Left lung (tissue), 10 donors: ENCODE results near the gene VPS52. TPM values are rescaled to one million over a fixed set of nuclear protein-coding genes. Genes with fewer than 3 reads are reported as not detected.
A peak's percentile ranks its signal among the peaks of the same experiment; 100 is the strongest.

Experiments used
- ATAC-seq: fragments of 200-7000 bp; cut with Tn5 transposase; one replicate; pipeline ENCODE4 v1.9.1; 2020; ENCODE audit warnings: moderate library complexity
- DNase-seq, 4 donors: peaks; one replicate each; pipeline ENCODE4 v3.0.0-alpha.2; 2013 to 2020
- H3K27ac ChIP-seq, 2 donors: fragments of 200-600 bp; sonication (generic) in 1 of 2; one replicate each; pipeline versions ENCODE4 v1.5.0 to v1.8.0; 2020 to 2021
- H3K27me3 ChIP-seq, 2 donors: fragments of 200-600 bp; sonication (generic) in 1 of 2; one replicate each; pipeline versions ENCODE4 v1.5.0 to v1.8.0; 2020 to 2021
- H3K36me3 ChIP-seq, 2 donors: fragments of 200-600 bp; sonication (generic) in 1 of 2; one replicate each; pipeline versions ENCODE4 v1.5.0 to v1.8.0; 2020 to 2021
- H3K4me1 ChIP-seq, 2 donors: fragments of 200-600 bp; one replicate each; pipeline ENCODE4 v1.8.0; 2021
- H3K4me3 ChIP-seq, 2 donors: fragments of 200-600 bp; sonication (generic) in 1 of 2; one replicate each; pipeline versions ENCODE4 v1.5.0 to v1.8.0; 2020 to 2021; ENCODE audit warnings: mild to moderate bottlenecking in 1 of 2
- H3K9me3 ChIP-seq, 2 donors: fragments of 200-600 bp; sonication (generic) in 1 of 2; one replicate each; pipeline versions ENCODE4 v1.5.0 to v1.8.0; 2020 to 2021
- intact Hi-C, 2 donors: fragments of 100-400 bp; cut with DNase I; formaldehyde crosslinking; loops; one replicate each; pipeline versions ENCODE4 v1.11.2 to v1.14.2; 2022
- polyA plus RNA-seq, 6 donors: library from polyadenylated mRNA; unstranded; fragments of 120-200 nt; gene quantifications; one replicate each; pipeline ENCODE4 v1.2.1, GENCODE V29; 2013; ENCODE audit not compliant: insufficient read length in 6 of 6
- total RNA-seq, 2 donors: library from RNA; stranded (reverse); fragmentation: NEBNext Ultra II Directional; extraction: Animal tissue kit (Norgen Biotek cat#: 25700); gene quantifications; one replicate each; pipeline ENCODE4 v1.2.1, GENCODE V29; 2021
- TF ChIP-seq, protein P1 (sequence below), 2 donors: fragments of 200-600 bp; sonication (generic) in 1 of 2; IDR thresholded peaks; one replicate each; pipeline versions ENCODE4 v1.5.0 to v1.8.0; 2021; ENCODE audit warnings: antibody characterized with exemption in 2 of 2
- donor health status: DM: no; HTN: yes; CAD: no.
- donor health status: DM: no; HTN: no; CAD: no.

Gene VPS52
- total and polyA plus RNA-seq, 8 donors, result 46.2 to 92.5 (median 84.7) TPM

DNA sequence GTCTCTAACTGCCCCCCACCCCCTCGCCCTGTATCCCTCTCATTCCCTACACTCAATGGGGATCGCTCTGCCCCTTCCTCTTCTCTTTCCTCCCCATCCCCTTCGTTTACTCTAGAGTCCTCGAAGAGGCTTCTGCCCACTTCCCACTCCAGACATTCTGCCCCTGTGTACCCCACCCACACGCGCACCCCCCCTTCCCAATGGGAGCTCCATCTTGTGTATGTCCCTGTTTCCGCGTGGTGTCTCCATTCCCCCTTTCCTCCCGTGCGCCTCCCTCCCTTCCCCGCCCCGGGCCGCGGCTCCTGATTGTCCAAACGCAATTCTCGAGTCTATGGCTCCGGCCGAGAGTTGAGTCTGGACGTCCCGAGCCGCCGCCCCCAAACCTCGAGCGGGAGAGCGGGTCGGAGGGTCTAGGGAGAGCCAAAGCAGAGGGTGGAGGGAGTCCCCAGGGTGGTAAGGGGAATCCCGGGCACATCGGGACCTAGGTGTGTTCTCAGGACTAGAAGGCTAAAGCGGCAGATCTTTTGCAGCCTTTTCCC, 64.1 kb downstream of the VPS52 start:
- H3K27me3 ChIP-seq, result peaks cover 0 to under 1% of the 10 kb centered on the region in 2 donors
- TF ChIP-seq, protein P1, sequence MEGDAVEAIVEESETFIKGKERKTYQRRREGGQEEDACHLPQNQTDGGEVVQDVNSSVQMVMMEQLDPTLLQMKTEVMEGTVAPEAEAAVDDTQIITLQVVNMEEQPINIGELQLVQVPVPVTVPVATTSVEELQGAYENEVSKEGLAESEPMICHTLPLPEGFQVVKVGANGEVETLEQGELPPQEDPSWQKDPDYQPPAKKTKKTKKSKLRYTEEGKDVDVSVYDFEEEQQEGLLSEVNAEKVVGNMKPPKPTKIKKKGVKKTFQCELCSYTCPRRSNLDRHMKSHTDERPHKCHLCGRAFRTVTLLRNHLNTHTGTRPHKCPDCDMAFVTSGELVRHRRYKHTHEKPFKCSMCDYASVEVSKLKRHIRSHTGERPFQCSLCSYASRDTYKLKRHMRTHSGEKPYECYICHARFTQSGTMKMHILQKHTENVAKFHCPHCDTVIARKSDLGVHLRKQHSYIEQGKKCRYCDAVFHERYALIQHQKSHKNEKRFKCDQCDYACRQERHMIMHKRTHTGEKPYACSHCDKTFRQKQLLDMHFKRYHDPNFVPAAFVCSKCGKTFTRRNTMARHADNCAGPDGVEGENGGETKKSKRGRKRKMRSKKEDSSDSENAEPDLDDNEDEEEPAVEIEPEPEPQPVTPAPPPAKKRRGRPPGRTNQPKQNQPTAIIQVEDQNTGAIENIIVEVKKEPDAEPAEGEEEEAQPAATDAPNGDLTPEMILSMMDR (IDR thresholded peaks at IDR 0.05), result no peak
- intact Hi-C loops, result no loop called here
- DNase-seq (peak in 1 of 4 donors; percentile 75), ATAC-seq (peak; percentile 25)
- peaks cover 19 to 64% of the 10 kb centered on the region in 2 donors for H3K4me1 ChIP-seq
- H3K4me3 ChIP-seq, result peak overlapping the region; percentile 59 to 70
- H3K36me3 ChIP-seq, result peaks cover 0 to 44% of the 10 kb centered on the region in 2 donors
- peak overlapping the region; percentile 85 to 91 for H3K27ac ChIP-seq
- H3K9me3 ChIP-seq, result no peaks in the 10 kb centered on the region

DNA sequence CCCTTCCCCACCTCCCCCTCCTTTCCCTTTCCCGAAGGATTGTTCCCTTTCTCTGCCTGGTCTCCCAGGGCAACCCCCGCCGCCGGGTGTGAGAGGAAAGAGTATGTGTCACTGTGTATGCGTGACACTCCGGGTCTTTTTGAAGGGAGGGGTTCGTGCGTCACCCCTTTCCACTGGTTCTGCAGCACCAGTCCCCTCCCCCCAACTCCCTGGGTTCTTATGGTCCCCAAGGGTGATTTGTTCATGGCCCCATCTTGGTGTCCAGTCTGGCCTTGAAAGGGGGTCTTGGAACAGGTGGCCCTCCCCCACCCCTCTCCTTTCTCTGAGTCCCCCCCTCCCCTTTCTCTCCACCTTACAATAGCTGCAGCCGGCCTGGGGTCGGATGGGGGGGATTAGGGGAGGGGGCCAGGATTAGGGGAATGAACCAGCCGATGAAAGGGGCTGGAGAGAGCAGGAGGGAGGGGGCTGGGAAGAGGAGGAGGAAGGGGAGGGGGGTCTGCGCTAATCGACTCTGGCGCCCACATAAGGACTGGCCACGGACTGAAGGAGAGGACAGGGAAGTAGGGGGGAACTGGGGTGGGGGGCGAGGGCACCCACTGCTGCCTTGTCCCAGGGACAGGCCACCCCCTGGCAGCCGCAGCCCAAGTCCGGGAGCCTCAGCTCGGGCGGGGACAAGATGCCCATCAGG, 64.7 kb downstream of the VPS52 start:
- peak overlapping the region; percentile 59 to 70 for H3K4me3 ChIP-seq
- peak in 1 of 4 donors; percentile 38 for DNase-seq
- H3K27me3 ChIP-seq, result no peaks in the 10 kb centered on the region
- peaks cover 23 to 64% of the 10 kb centered on the region in 2 donors for H3K4me1 ChIP-seq
- no peak for ATAC-seq
- H3K27ac ChIP-seq, result peak overlapping the region in 1 of 2 donors; percentile 91
- H3K36me3 ChIP-seq, result peaks cover 0 to 45% of the 10 kb centered on the region in 2 donors
- intact Hi-C loops, result no loop called here
- H3K9me3 ChIP-seq, result no peaks in the 10 kb centered on the region
- TF ChIP-seq, protein P1 (IDR thresholded peaks at IDR 0.05), result no peak

DNA sequence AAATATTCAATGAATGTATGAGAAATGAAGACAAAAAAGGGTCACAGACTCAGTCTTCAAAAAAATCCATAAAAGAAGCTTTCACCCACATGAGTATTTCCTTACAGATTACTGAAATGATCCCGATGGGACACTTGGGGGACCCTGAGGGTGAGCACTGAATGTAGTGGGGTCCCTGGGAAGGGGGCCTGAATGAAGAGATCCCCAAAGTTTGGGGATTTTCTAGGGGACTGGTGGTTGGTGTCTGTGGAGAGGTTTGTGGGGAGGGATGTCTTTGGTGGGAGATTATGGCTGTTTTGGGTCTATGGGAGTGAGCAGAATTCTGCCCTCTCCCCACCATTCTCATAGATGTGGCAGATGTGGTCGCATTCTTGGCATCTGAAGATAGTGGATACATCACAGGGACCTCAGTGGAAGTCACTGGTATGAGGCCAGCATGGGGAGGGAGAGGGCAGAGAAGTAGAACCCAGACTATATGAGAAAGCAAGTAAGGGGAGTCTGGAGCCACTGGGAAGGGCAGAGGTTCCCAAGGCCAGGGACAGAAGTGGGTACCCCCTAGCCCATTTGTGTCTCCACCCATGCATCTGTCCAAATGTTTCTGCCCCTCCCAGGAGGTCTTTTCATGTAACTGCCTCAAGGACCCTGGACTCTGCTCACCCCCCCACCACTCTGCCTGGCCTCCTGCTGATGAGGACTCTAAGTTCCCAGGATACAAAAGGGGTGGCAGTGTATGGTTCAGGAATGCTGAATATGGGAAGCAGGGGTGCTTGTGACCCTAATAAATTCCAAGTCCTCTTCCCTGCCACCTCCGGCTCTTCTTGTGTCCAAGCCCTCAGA, 65.4 kb downstream of the VPS52 start:
- TF ChIP-seq, protein P1 (IDR thresholded peaks at IDR 0.05), result no peak
- Histone ChIP-seq H3K36me3 (peaks cover 0 to 44% of the 10 kb centered on the region in 2 donors), H3K4me1 (peaks cover 30 to 72% of the 10 kb centered on the region in 2 donors), H3K4me3 (no peak overlapping the region), H3K27me3 (no peaks in the 10 kb centered on the region), H3K27ac (no peak overlapping the region), H3K9me3 (no peaks in the 10 kb centered on the region)
- intact Hi-C loops, result no loop called here
- ATAC-seq (no peak), DNase-seq (no peak)

DNA sequence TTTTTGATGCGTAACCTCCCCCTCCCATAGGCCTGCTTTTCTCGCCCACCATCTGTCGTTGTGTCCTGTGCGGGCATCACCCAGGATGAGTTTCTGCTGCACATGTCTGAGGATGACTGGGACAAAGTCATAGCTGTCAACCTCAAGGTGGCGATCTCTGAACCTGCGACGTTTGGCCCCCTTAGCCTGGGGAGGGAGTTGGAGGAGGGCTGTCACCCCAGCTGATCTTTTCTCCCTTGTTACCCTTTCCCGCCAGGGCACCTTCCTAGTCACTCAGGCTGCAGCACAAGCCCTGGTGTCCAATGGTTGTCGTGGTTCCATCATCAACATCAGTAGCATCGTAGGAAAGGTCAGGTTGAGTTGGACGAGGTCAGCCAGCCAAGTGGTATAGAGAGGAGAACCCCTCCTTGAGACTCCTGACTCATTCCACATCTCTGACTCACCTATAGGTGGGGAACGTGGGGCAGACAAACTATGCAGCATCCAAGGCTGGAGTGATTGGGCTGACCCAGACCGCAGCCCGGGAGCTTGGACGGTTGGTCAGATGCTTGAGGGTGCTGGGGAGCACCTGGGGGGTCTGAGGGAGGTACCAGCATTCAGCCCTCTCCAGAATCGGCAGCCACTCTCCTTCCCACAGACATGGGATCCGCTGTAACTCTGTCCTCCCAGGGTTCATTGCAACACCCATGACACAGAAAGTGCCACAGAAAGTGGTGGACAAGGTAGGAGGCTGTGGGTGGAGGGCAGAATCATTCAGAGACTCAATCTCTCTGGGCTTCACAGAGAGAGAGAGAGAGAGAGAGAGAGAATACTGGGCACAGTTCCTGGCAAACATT, 66.3 kb downstream of the VPS52 start:
- Histone ChIP-seq H3K27ac (peak overlapping the region; percentile 44 to 68), H3K4me1 (peaks cover 32 to 74% of the 10 kb centered on the region in 2 donors)

More for the DNA sequence above, 66.3 kb downstream of the VPS52 start:
- Histone ChIP-seq H3K27me3 (no peaks in the 10 kb centered on the region), H3K36me3 (peaks cover 0 to 36% of the 10 kb centered on the region in 2 donors), H3K4me3 (peak overlapping the region; percentile 62 to 63), H3K9me3 (no peaks in the 10 kb centered on the region)
- DNase-seq (no peak), ATAC-seq (peak; percentile 4)
- intact Hi-C loops, result no loop called here
- TF ChIP-seq, protein P1 (IDR thresholded peaks at IDR 0.05), result no peak
